ENCODE results near the gene ADAMTS12. TPM values are rescaled to one million over a fixed set of nuclear protein-coding genes. Genes with fewer than 3 reads are reported as not detected.

ADAMTS12 gene
- total and polyA plus RNA-seq, 2 donors (not counting 1 experiment from before 2014, with no cell fraction given), result 10.7 to 44.8 TPM

DNA sequence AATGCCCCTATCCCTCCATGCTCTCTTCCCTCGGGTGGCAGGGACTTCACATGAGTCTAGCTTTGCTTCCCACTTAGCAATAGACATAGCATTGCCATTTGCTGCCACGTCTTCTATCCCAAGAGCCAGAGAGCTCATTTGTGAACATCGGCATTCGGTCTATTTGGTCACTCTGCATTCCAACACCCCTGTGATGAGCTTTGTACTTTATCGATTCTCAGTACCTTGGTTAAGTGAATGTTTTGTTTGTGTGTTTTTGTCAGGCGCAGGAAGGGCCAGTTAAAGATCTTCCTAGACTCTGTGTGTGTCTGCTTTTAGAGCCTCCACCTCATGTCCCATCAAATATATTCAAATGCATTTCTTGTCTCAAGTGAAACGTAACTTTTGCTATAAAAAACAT is 309.4 kb downstream of the ADAMTS12 start:
- Histone ChIP-seq H3K27me3 (ENCODE audit: control insufficient read depth, insufficient read depth, low read length) (no peaks in the 10 kb centered on the region), H4K20me1 (ENCODE audit: control insufficient read depth, extremely low read depth, insufficient read depth, low read length) (no peaks in the 10 kb centered on the region), H3K36me3 (ENCODE audit: control insufficient read depth, insufficient read depth, low read length) (no peaks in the 10 kb centered on the region), H3K4me2 (ENCODE audit: extremely low read depth, insufficient read depth, low read length) (no peak overlapping the region), H3K9ac (ENCODE audit: insufficient read depth, low read length) (no peak overlapping the region), H2AFZ (ENCODE audit: low read length) (no peak overlapping the region), H3K27ac (ENCODE audit: insufficient read depth, low read length) (no peak overlapping the region), H3K79me2 (ENCODE audit: control insufficient read depth, insufficient read depth, low read length) (no peaks in the 10 kb centered on the region), H3K4me3 (replicated peaks in 1 of 4; ENCODE audit: control extremely low read depth in 1 of 4, insufficient read depth in 1 of 4, low read depth in 3 of 4, low read length in 4 of 4) (no peak overlapping the region), H3K9me3 (ENCODE audit: control insufficient read depth, insufficient read depth, low read depth, low read length) (no peaks in the 10 kb centered on the region), H3K4me1 (ENCODE audit: control insufficient read depth, extremely low read depth, insufficient read depth, low read length) (no peaks in the 10 kb centered on the region)
- TF ChIP-seq, protein P1, sequence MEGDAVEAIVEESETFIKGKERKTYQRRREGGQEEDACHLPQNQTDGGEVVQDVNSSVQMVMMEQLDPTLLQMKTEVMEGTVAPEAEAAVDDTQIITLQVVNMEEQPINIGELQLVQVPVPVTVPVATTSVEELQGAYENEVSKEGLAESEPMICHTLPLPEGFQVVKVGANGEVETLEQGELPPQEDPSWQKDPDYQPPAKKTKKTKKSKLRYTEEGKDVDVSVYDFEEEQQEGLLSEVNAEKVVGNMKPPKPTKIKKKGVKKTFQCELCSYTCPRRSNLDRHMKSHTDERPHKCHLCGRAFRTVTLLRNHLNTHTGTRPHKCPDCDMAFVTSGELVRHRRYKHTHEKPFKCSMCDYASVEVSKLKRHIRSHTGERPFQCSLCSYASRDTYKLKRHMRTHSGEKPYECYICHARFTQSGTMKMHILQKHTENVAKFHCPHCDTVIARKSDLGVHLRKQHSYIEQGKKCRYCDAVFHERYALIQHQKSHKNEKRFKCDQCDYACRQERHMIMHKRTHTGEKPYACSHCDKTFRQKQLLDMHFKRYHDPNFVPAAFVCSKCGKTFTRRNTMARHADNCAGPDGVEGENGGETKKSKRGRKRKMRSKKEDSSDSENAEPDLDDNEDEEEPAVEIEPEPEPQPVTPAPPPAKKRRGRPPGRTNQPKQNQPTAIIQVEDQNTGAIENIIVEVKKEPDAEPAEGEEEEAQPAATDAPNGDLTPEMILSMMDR (conservative IDR thresholded peaks at IDR 0.05 in 1 of 2, IDR thresholded peaks at IDR 0.05 in 1 of 2; ENCODE audit: low read depth in 1 of 2, low read length in 2 of 2), result no peak
- TF ChIP-seq EZH2 (IDR thresholded peaks at IDR 0.05; ENCODE audit: low read length, missing control alignments), result no peak
- DNase-seq (ENCODE audit: low read depth in 2 of 2), result no peak

DNA sequence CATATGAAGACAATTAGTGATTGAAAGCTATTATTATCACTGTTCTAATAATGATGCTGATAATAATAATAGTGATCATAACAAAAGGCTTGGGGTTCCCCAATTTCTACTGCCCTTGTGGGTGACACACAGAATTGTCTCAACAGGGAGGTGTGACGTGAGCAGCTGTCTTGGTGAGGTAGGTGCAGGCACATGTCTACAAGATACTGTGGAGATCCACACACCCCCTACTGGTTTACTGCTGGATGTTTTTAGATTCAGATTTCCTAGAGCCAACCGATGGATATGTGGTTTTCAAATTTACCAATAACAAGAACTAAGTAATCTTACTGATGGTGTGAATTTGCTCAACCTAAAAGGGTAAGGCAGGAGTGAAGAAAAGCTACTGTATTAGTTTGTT is 312.0 kb downstream of the ADAMTS12 start:
- Histone ChIP-seq H3K27ac (ENCODE audit: insufficient read depth, low read length) (no peak overlapping the region), H3K4me3 (replicated peaks in 1 of 4; ENCODE audit: control extremely low read depth in 1 of 4, insufficient read depth in 1 of 4, low read depth in 3 of 4, low read length in 4 of 4) (no peak overlapping the region), H3K9me3 (ENCODE audit: control insufficient read depth, insufficient read depth, low read depth, low read length) (no peaks in the 10 kb centered on the region), H3K4me2 (ENCODE audit: extremely low read depth, insufficient read depth, low read length) (no peak overlapping the region), H3K27me3 (ENCODE audit: control insufficient read depth, insufficient read depth, low read length) (no peaks in the 10 kb centered on the region), H3K9ac (ENCODE audit: insufficient read depth, low read length) (no peak overlapping the region), H2AFZ (ENCODE audit: low read length) (no peak overlapping the region), H3K4me1 (ENCODE audit: control insufficient read depth, extremely low read depth, insufficient read depth, low read length) (no peaks in the 10 kb centered on the region), H3K79me2 (ENCODE audit: control insufficient read depth, insufficient read depth, low read length) (no peaks in the 10 kb centered on the region), H4K20me1 (ENCODE audit: control insufficient read depth, extremely low read depth, insufficient read depth, low read length) (no peaks in the 10 kb centered on the region), H3K36me3 (ENCODE audit: control insufficient read depth, insufficient read depth, low read length) (peaks cover 2% of the 10 kb centered on the region)
- no peak for DNase-seq (ENCODE audit: low read depth in 2 of 2)
- TF ChIP-seq, protein P1 (conservative IDR thresholded peaks at IDR 0.05 in 1 of 2, IDR thresholded peaks at IDR 0.05 in 1 of 2; ENCODE audit: low read depth in 1 of 2, low read length in 2 of 2), result no peak
- no peak for TF ChIP-seq EZH2 (IDR thresholded peaks at IDR 0.05; ENCODE audit: low read length, missing control alignments)

DNA sequence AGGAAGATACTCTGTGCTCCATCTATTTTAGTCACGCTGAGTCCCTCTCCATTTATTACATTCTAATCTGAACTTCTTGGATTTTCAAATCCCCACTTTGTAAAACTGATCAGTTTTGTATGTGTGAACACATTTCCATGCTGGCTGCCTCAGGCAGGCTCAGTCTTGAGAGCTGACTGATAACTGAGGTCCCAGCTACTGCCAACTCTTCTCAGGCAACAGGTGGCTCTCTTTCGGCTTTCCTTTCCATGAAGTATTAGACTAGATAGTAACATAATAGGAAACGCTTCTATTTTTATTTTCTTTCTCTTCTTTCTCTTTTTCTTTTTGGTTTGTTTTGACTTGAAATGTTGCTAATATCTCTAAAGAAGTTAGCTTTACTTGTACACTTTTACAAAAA is 312.6 kb downstream of the ADAMTS12 start:
- no peak overlapping the region for H3K4me3 ChIP-seq (replicated peaks in 1 of 4; ENCODE audit: control extremely low read depth in 1 of 4, insufficient read depth in 1 of 4, low read depth in 3 of 4, low read length in 4 of 4)
- no peaks in the 10 kb centered on the region for H3K9me3 ChIP-seq (ENCODE audit: control insufficient read depth, insufficient read depth, low read depth, low read length)
- no peak overlapping the region for H3K4me2 ChIP-seq (ENCODE audit: extremely low read depth, insufficient read depth, low read length)
- no peaks in the 10 kb centered on the region for H3K27me3 ChIP-seq (ENCODE audit: control insufficient read depth, insufficient read depth, low read length)
- H4K20me1 ChIP-seq (ENCODE audit: control insufficient read depth, extremely low read depth, insufficient read depth, low read length), result no peaks in the 10 kb centered on the region
- TF ChIP-seq, protein P1 (conservative IDR thresholded peaks at IDR 0.05 in 1 of 2, IDR thresholded peaks at IDR 0.05 in 1 of 2; ENCODE audit: low read depth in 1 of 2, low read length in 2 of 2), result no peak
- no peak for TF ChIP-seq EZH2 (IDR thresholded peaks at IDR 0.05; ENCODE audit: low read length, missing control alignments)
- H3K4me1 ChIP-seq (ENCODE audit: control insufficient read depth, extremely low read depth, insufficient read depth, low read length), result no peaks in the 10 kb centered on the region
- no peak overlapping the region for H3K27ac ChIP-seq (ENCODE audit: insufficient read depth, low read length)
- DNase-seq (ENCODE audit: low read depth in 2 of 2), result no peak
- H2AFZ ChIP-seq (ENCODE audit: low read length), result no peak overlapping the region
- no peak overlapping the region for H3K9ac ChIP-seq (ENCODE audit: insufficient read depth, low read length)
- H3K36me3 ChIP-seq (ENCODE audit: control insufficient read depth, insufficient read depth, low read length), result peaks cover 2% of the 10 kb centered on the region
- H3K79me2 ChIP-seq (ENCODE audit: control insufficient read depth, insufficient read depth, low read length), result no peaks in the 10 kb centered on the region
